GM12801 (cell line): ENCODE data around the gene PMPCB.

ENCODE experiments used
- CTCF ChIP-seq: IDR thresholded peaks from one replicate; pipeline ENCODE4 v1.5.1; 2011; ENCODE audit warnings: control low read depth; ENCODE audit not compliant: insufficient read length; ENCODE audit errors: extremely low read depth

The PMPCB gene

GRCh38 chr7:103349805-103350204 lies 52.6 kb downstream of the PMPCB start:
- TF ChIP-seq CTCF, result no peak
